ENCODE measurements around the gene AVPR1B. TPM values are rescaled to one million over a fixed set of nuclear protein-coding genes. Genes with fewer than 3 reads are reported as not detected.

Gene AVPR1B
- polyA plus RNA-seq, 1 experiment = not detected

DNA sequence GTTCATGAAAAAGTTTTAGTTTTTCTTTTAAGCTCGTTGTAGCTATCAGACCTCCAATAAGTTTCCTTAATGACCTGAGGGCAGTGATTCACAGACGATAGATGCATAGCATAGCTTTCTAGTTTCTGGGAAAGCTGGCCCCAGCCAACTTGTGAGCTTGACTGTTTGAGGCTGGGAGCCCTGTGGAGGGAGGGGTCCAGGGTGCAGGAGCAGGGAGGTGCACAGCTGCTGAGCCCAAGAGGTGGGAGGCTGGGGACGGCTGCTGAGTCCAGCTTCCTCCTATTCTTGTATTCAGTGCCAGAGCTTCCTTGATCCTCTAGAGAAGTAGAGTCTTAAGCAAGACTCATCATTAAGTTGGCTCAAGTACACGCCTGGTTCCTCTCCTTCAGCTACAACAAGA is 11.0 kb upstream of the AVPR1B start:
- Histone ChIP-seq H3K27me3 (ENCODE audit: control insufficient read depth, insufficient read depth, low read length) (peaks cover 10% of the 10 kb centered on the region), H3K36me3 (ENCODE audit: control insufficient read depth, insufficient read depth, low read length) (no peaks in the 10 kb centered on the region), H3K4me3 (ENCODE audit: low read depth, low read length) (no peak overlapping the region)
- ChIA-PET CTCF (interaction anchor here (1.1 to 1.6 kb wide), 2 partner anchors 97 to 151 kb away, joined by 3 to 6 read pairs; no protein-coding TSS in a partner anchor), POLR2A (no interaction called here)
- DNase-seq (ENCODE audit: low read depth) = no peak
- TF ChIP-seq, protein P1, sequence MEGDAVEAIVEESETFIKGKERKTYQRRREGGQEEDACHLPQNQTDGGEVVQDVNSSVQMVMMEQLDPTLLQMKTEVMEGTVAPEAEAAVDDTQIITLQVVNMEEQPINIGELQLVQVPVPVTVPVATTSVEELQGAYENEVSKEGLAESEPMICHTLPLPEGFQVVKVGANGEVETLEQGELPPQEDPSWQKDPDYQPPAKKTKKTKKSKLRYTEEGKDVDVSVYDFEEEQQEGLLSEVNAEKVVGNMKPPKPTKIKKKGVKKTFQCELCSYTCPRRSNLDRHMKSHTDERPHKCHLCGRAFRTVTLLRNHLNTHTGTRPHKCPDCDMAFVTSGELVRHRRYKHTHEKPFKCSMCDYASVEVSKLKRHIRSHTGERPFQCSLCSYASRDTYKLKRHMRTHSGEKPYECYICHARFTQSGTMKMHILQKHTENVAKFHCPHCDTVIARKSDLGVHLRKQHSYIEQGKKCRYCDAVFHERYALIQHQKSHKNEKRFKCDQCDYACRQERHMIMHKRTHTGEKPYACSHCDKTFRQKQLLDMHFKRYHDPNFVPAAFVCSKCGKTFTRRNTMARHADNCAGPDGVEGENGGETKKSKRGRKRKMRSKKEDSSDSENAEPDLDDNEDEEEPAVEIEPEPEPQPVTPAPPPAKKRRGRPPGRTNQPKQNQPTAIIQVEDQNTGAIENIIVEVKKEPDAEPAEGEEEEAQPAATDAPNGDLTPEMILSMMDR (IDR thresholded peaks at IDR 0.05; ENCODE audit: insufficient read depth, low read depth, low read length) = no peak

DNA sequence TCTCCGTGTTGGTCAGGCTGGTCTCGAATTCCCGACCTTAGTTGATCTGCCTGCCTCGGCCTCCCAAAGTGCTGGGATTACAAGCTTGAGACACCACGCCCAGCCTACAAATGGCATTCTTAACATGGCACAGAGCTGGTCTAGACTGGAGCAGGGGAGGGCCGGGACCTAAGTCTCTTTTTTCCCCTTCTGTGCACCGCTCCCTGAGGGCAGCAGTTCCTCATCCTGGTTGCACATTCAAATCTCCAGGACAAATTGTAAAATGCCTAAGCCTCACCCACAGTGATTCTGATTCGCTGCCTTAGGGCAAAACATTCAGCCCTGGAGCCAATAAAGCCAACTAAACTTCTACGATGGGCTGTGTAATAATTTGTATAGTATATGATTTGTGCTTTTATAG is 10.1 kb upstream of the AVPR1B start:
- CTCF ChIA-PET = interaction anchor here (1.4 to 1.5 kb wide), 2 partner anchors 20 to 150 kb away, joined by 3 read pairs; no protein-coding TSS in a partner anchor

DNA sequence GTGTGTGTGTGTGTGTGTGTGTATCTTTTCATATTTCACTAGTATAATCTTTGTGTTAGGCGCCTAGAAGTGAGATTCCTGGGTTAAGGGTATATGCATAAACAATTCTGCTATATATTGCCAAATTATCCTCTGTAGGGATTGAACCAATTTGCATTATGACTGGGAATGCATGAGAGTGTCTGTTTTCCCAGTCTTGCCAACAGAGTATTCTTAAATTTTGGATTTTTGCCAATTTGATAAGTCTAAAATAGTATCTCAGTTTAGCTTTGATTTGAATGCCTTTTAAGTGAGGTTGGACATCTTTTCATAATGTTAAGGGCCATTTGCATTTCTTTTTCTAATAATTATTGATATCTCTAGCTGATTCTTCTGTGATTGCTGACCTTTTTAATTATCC is 8.2 kb upstream of the AVPR1B start:
- DNase-seq (ENCODE audit: low read depth) = no peak
- CTCF ChIA-PET = no interaction called here
- Histone ChIP-seq H3K4me3 (ENCODE audit: low read depth, low read length) (no peak overlapping the region), H3K27me3 (ENCODE audit: control insufficient read depth, insufficient read depth, low read length) (peaks cover 7% of the 10 kb centered on the region), H3K36me3 (ENCODE audit: control insufficient read depth, insufficient read depth, low read length) (no peaks in the 10 kb centered on the region)
- POLR2A ChIA-PET = no interaction called here
- TF ChIP-seq, protein P1 (IDR thresholded peaks at IDR 0.05; ENCODE audit: insufficient read depth, low read depth, low read length) = no peak

More for the DNA sequence above, 10.1 kb upstream of the AVPR1B start:
- no peak for DNase-seq (ENCODE audit: low read depth)
- peaks cover 10% of the 10 kb centered on the region for H3K27me3 ChIP-seq (ENCODE audit: control insufficient read depth, insufficient read depth, low read length)
- no peaks in the 10 kb centered on the region for H3K36me3 ChIP-seq (ENCODE audit: control insufficient read depth, insufficient read depth, low read length)
- POLR2A ChIA-PET = no interaction called here
- no peak overlapping the region for H3K4me3 ChIP-seq (ENCODE audit: low read depth, low read length)
- TF ChIP-seq, protein P1 (IDR thresholded peaks at IDR 0.05; ENCODE audit: insufficient read depth, low read depth, low read length) = no peak

DNA sequence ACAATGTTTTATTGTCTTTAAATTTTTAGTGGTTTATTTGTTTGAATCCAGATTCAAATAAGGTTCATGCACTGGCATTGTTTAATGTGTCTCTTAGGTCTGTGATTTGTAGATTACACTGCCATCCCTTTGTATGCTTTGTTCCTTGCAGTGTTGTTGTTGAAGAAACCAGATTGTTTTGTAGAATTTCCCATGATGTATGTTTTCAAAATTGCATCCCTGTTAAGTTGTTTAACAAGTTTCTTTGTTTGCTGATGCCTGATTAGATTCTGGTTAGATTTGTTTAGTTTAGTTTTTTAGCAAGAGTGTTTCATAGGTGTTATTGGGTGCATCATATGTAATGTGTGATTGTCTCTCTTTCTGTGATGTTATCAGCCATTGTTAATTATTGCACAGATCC is 5.5 kb upstream of the AVPR1B start:
- DNase-seq (ENCODE audit: low read depth) = no peak
- ChIA-PET CTCF (no interaction called here), POLR2A (no interaction called here)
- H3K27me3 ChIP-seq (ENCODE audit: control insufficient read depth, insufficient read depth, low read length) = peaks cover 5% of the 10 kb centered on the region
- TF ChIP-seq, protein P1 (IDR thresholded peaks at IDR 0.05; ENCODE audit: insufficient read depth, low read depth, low read length) = no peak
- no peaks in the 10 kb centered on the region for H3K36me3 ChIP-seq (ENCODE audit: control insufficient read depth, insufficient read depth, low read length)
- H3K4me3 ChIP-seq (ENCODE audit: low read depth, low read length) = no peak overlapping the region

DNA sequence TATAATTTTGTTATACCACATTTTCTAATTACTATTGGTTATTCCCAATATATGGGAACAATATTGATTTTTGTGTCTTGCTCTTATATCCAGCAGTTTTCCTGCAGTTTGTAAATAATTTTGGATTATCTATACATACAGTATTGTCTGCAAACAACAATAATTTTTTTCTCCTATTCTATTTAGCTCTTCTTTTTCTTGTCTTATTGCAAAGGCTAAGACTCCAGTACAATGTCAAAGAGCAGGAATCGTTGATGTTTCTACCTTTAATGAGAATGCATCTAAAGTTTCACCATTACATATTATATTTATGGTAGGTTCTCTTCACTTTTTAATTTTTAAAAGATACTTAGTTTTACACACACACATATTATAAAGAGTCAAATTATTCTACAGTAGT is 4.1 kb upstream of the AVPR1B start:
- Histone ChIP-seq H3K4me3 (ENCODE audit: low read depth, low read length) (no peak overlapping the region), H3K27me3 (ENCODE audit: control insufficient read depth, insufficient read depth, low read length) (peaks cover 8% of the 10 kb centered on the region), H3K36me3 (ENCODE audit: control insufficient read depth, insufficient read depth, low read length) (no peaks in the 10 kb centered on the region)
- ChIA-PET POLR2A (no interaction called here), CTCF (no interaction called here)
- TF ChIP-seq, protein P1 (IDR thresholded peaks at IDR 0.05; ENCODE audit: insufficient read depth, low read depth, low read length) = no peak
- DNase-seq (ENCODE audit: low read depth) = no peak

All from BJ (cell line).